H1 (cell line): ENCODE data around the gene NUP133.
"Not testable (repeated sequence)": the region's sequence is repeated elsewhere in the genome, so short reads cannot be mapped to it uniquely, and the experiment has no call there.

ENCODE experiments used
- FOSL1 ChIP-seq: IDR thresholded peaks from 2 replicates; pipeline ENCODE4 v1.6.1; 2011; ENCODE audit warnings: mild to moderate bottlenecking, low read depth, low read length, moderate library complexity; ENCODE audit not compliant: insufficient read depth
- JUND ChIP-seq: IDR thresholded peaks from 2 replicates; pipeline ENCODE4 v1.6.1; 2011; ENCODE audit warnings: mild to moderate bottlenecking, improper control_type of control experiment, low read length
- RBBP5 ChIP-seq: IDR thresholded peaks from 2 replicates; pipeline ENCODE4 v1.7.1; 2012; ENCODE audit warnings: low read depth, mild to moderate bottlenecking, inconsistent platforms, low read length, moderate library complexity, borderline replicate concordance

DNA sequence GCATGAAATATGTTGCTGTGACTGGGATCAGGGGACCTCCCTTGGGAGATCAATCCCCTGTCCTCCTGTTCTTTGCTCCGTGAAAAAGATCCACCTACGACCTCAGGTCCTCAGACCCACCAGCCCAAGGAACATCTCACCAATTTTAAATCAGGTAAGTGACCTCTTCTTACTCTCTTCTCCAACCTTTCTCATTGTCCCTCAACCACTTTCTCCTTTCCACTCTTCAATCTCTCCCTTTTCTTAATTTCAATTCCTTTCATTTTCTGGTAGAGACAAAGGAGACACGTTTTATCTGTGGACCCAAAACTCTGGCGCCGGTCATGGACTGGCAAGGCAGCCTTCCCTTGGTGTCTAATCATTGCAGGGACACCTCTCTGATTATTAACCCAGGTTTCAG lies 95.3 kb downstream of the NUP133 start:
- not testable (repeated sequence) for TF ChIP-seq JUND, RBBP5, FOSL1
